Astrocyte of the spinal cord (primary cell): ENCODE data around the gene GPR179.

Experiments
- DNase-seq: peaks from one replicate; pipeline ENCODE4 v3.0.0; 2011; ENCODE audit warnings: low read depth, low spot score
- H3K4me3 ChIP-seq: 2 replicates; pipeline ENCODE4 v1.5.1; 2011; ENCODE audit warnings: low read depth, mild to moderate bottlenecking, low read length, moderate library complexity
- in situ Hi-C: cut with HindIII; loops from 2 replicates; pipeline ENCODE4 v1.10.0; 2017; ENCODE audit warnings: low sequenced_read_pairs
- TF ChIP-seq, protein P1 (sequence below): IDR thresholded peaks from 2 replicates; pipeline ENCODE4 v1.5.1; 2012; ENCODE audit warnings: low read depth, mild to moderate bottlenecking, low read length, inconsistent platforms

GPR179 gene

DNA sequence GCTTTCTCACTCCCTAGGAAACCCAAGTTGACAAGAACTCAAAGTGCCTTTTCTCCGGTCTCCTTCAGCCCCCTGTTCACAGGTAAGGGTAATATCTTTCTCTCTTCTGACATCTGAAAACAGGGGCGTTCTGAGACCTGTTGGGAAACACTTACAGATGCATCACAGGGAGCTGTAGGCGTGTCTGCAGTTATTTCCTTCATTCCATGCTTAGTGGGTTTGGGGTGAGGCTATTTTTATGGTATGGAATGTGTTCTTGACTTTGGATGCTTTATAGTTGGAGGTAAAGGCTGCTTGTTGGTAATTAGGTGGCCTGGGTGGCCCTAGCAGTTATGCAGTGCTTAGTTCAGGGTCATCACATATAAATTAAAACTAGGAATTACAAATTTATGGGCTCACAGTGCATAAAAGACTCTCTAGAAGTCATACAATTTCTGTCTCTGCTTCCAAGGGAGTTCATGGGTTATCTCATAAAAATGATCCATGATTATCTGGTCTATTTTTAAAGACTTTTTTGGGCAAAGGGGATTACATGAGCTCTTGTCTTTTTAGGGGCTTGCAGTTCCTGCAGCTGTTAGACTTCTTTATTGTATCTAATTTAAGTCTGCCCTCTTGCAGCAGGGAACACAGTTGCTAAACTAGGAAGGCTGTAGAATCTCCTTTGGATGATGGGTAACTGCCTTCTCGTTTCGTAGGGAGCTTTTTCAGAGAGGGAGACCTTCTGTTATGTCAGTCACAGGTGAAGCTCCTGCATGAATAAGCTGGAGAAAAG lies 18.1 kb upstream of the GPR179 start:
- no peak overlapping the region for H3K4me3 ChIP-seq
- in situ Hi-C loops = no loop called here
- no peak for DNase-seq
- TF ChIP-seq, protein P1, sequence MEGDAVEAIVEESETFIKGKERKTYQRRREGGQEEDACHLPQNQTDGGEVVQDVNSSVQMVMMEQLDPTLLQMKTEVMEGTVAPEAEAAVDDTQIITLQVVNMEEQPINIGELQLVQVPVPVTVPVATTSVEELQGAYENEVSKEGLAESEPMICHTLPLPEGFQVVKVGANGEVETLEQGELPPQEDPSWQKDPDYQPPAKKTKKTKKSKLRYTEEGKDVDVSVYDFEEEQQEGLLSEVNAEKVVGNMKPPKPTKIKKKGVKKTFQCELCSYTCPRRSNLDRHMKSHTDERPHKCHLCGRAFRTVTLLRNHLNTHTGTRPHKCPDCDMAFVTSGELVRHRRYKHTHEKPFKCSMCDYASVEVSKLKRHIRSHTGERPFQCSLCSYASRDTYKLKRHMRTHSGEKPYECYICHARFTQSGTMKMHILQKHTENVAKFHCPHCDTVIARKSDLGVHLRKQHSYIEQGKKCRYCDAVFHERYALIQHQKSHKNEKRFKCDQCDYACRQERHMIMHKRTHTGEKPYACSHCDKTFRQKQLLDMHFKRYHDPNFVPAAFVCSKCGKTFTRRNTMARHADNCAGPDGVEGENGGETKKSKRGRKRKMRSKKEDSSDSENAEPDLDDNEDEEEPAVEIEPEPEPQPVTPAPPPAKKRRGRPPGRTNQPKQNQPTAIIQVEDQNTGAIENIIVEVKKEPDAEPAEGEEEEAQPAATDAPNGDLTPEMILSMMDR = no peak

DNA sequence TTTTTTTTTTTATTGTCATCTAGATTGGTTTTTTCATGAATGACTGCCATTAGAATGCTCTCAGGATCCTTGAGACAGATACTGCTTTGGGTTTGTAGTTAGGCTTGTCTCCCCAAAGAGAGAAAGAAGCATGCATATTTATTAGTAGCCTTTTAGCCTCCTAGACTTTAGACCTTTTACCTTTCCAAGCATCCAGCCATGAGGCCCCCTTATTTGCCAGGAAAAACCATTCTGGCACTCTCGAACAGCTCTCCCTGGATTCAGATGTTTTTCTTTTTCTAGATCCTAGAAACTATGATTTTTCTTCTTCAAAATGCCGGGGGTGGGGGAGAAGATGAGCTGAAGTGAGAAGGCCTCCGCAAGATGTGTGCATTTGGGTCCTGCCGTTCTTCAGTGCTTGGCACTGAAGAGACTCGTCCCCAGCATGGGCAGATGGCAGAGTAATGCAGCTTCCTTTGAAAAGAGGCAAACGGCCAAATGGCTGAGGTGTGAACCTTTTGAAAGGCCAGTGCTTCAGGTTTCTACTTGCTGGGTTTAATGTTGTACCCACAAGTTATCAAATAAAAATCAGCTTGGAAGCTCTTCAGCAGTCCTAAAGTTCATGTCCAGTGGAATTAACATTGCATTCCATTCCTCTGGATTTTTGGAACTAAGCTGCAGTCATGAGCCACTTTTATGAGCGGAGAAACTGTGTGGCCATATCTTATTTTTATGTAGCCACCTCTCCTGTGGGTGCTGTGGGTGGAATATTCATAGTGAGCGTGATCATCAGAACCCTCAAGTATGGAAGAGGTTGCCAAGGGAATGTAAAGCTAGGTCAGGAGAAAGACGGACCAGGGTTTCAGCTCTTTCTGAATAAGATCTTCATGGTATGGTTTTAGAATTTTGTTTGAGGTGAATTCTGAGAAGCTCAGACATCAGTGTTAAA lies 15.1 kb upstream of the GPR179 start:
- no peak for DNase-seq
- H3K4me3 ChIP-seq = no peak overlapping the region
- TF ChIP-seq, protein P1 = no peak
- in situ Hi-C loops = no loop called here

DNA sequence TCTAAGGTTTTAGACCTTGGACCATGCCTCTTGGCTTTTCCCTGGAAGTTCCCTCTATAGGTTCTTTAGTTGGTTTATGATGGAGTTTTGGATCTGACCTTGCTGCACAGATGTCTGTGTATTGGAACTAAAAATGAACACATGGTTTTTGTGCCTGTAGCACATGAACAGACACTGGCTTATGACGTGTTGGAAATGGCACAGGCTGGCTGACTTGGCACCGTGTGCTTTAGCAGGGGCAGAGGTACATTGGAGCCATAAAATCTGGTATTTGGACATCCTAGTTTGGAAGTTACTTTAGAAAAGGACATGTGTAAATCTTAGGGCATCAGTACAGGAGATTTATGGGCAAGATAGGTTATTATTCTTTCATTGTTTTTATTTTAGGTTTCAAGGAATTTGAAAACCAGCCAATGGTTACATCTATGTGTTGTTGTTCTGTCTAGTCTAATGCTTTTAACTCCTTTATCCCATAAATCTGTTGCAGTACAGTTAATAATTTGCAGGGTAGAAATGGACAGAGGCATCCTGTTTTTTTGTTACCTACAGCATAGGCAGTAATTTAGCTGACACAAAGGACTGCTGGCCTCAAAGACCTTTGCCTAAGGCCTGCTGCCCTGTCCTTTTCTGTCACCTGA lies 13.8 kb upstream of the GPR179 start:
- in situ Hi-C loops = no loop called here
- H3K4me3 ChIP-seq = no peak overlapping the region
- TF ChIP-seq, protein P1 = no peak
- DNase-seq = no peak

DNA sequence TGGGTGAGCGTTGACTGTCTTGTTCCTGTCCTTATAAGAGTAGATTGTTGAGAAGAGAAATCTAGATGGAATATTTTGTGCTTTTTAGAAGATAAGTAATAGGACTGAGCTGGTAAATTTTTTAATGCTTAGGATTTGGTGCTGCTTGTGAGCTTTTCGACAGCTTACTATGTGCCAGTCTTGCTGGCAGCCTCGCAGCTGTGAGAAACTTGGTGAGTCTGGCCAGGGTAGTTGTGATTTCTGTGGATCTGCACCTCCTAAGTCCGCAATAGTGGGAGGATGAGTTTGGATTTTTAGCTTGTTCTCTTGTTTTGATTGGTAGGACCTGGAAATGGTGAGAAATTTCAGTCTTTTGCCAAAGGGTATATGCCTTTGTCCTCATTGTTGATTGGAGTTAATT lies 11.5 kb upstream of the GPR179 start:
- in situ Hi-C loops = no loop called here
- TF ChIP-seq, protein P1 = no peak
- DNase-seq = no peak
- H3K4me3 ChIP-seq = no peak overlapping the region

DNA sequence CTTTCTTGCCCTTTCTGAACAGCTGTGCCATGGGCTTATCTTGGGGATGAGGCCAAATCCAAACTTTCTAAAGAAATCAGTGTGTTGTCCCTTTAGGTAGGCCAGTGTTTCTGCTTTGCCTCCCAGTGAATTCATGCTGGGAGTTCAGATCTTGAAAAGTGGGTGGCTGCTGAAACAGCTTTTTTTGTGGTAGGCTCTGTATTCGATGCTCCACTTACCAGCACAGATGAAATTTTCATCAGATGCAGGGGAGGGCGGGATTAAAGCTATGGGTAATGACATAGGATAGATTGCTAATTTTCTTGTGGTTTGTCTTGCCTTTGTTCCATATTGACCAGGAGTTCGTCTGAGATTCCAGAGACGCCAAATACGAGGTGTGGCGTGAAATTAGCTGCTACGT lies 10.7 kb upstream of the GPR179 start:
- TF ChIP-seq, protein P1 = no peak
- no peak for DNase-seq
- no peak overlapping the region for H3K4me3 ChIP-seq
- in situ Hi-C loops = no loop called here

DNA sequence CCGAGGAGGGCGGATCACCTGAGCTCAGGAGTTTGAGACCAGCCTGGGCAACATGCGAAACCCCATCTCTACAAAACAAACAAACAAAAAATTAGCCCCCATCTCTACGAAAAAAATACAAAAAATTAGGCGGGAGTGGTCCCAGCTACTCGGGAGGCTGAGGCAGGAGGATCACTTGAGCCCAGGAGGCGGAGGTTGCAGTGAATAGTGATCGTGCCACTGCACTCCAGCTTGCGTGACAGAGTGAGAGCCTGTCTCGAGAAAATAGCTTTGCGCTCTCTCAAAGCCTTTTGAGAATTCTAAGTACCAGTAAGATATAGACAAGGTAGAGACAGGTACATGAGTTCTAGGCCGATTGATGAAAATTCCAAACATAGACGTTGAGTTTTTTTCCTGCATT lies 9.9 kb upstream of the GPR179 start:
- in situ Hi-C loops = no loop called here
- H3K4me3 ChIP-seq = no peak overlapping the region
- TF ChIP-seq, protein P1 = no peak
- no peak for DNase-seq
